ENCODE measurements around the gene ASXL2.
"Not testable (repeated sequence)": the region's sequence is repeated elsewhere in the genome, so short reads cannot be mapped to it uniquely, and the experiment has no call there.

ASXL2 gene

DNA sequence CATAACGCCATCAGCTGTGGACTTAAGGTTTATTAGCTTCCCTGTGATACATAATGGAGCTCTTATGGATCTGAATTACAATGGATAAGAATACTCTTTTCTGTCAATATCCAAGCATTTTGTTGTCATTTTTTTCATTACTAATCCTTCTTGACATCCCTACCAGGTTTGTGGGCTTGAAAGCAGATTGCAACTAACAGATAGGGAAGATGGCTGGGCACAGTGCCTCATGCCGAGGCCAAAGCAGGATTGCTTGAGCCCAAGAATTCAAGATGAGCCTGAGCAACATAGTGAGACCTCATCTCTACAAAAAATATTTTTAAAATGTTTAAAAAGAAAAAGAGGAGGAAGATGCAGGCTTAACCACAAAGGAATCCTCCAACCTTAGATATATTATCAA is 42.4 kb downstream of the ASXL2 start:
- TF ChIP-seq, protein P1, sequence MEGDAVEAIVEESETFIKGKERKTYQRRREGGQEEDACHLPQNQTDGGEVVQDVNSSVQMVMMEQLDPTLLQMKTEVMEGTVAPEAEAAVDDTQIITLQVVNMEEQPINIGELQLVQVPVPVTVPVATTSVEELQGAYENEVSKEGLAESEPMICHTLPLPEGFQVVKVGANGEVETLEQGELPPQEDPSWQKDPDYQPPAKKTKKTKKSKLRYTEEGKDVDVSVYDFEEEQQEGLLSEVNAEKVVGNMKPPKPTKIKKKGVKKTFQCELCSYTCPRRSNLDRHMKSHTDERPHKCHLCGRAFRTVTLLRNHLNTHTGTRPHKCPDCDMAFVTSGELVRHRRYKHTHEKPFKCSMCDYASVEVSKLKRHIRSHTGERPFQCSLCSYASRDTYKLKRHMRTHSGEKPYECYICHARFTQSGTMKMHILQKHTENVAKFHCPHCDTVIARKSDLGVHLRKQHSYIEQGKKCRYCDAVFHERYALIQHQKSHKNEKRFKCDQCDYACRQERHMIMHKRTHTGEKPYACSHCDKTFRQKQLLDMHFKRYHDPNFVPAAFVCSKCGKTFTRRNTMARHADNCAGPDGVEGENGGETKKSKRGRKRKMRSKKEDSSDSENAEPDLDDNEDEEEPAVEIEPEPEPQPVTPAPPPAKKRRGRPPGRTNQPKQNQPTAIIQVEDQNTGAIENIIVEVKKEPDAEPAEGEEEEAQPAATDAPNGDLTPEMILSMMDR (IDR thresholded peaks at IDR 0.05; ENCODE audit: borderline replicate concordance, insufficient read depth, low read depth, low read length) = no peak

DNA sequence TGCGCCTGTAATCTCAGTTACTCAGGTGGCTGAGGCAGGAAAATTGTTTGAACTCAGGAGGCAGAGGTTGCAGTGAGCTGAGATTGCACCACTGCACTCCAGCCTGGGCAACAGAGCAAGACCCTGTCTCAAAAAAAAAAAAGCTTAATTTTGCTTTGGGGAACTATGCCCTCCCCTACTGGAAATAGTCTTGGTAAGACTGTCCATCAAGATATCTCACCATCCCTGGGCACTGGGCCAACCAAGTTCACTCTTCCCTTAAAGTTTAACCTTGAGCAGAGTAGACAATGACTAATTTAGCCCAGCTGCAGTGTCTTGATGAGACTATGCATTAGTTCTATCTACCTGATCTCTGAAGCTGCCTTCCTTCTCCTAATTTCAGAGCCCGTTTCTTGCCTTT is 44.7 kb downstream of the ASXL2 start:
- H3K4me3 ChIP-seq (ENCODE audit: low read depth, low read length) = no peak overlapping the region
- TF ChIP-seq, protein P1 (IDR thresholded peaks at IDR 0.05; ENCODE audit: borderline replicate concordance, insufficient read depth, low read depth, low read length) = no peak

More for the DNA sequence above, 42.4 kb downstream of the ASXL2 start:
- no peak overlapping the region for H3K4me3 ChIP-seq (ENCODE audit: low read depth, low read length)

DNA sequence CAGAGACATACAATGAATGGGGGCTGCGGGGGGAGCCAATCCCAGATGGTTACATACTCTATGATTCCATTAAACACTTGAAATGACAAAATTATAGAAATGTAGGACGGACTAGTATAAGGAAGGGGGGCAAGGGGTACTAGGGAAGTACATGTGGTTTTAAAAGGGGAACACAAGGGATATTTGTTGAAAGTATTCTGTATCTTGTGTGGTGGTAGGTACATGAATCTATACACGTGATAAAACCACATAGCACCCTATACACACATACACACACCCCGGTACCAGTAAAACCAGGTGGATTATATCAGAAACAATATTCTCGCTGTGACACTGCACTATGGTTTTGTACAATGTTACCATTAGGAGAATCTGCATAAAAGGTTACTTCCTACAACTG is 45.4 kb downstream of the ASXL2 start:
- H3K4me3 ChIP-seq (ENCODE audit: low read depth, low read length) = no peak overlapping the region
- TF ChIP-seq, protein P1 (IDR thresholded peaks at IDR 0.05; ENCODE audit: borderline replicate concordance, insufficient read depth, low read depth, low read length) = no peak

DNA sequence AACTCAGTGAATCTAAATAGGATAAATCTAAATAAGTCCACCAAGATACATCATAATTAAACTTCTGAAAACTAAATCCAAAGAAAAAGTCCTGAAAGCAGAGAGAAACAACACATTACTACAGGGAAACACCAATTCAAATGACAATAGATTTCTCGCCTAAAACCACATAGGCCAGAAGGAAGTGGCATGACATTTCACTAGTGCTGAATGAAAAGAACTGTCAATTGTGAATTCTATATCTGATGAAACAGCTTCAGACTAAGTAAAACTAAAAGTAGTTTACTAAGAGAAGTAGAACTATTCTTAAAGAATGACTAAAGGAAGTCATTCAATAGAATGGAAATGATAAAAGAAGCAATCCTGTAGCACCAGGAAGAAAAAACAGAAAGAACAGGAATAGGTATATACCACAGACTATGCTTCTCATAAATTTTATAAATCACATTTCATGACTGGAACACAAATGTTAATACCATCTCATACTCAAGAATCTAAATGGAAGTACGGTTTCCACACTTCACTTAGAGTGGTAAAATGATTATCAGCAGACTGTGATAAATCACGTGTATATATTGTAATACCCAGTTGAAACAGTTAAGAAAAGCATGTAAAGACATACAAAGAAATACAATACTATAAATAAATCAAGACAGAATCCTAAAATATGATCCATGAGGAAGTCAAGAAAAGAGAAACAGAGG is 46.4 kb downstream of the ASXL2 start:
- H3K4me3 ChIP-seq (ENCODE audit: low read depth, low read length) = no peak overlapping the region
- TF ChIP-seq, protein P1 (IDR thresholded peaks at IDR 0.05; ENCODE audit: borderline replicate concordance, insufficient read depth, low read depth, low read length) = no peak

DNA sequence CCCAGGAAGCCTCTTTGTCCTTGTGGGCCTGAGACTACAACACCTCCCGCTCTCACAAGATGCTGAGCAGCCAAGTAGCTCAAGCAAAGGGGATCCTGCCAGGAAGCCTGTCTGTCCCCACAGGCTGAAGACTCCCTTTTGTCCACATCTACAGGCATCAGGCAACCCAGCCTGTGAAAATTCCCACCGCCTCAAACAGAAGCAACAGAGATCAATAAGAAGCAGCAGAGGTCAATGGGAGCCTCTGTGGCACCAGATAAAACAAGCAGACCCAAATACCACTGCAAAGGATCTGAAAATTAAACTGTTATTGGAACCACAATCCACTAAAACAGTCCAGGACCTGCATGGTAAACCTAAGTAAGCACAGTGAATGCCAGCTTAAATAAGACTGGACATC is 48.5 kb downstream of the ASXL2 start:
- TF ChIP-seq, protein P1 (IDR thresholded peaks at IDR 0.05; ENCODE audit: borderline replicate concordance, insufficient read depth, low read depth, low read length) = no peak
- H3K4me3 ChIP-seq (ENCODE audit: low read depth, low read length) = no peak overlapping the region

DNA sequence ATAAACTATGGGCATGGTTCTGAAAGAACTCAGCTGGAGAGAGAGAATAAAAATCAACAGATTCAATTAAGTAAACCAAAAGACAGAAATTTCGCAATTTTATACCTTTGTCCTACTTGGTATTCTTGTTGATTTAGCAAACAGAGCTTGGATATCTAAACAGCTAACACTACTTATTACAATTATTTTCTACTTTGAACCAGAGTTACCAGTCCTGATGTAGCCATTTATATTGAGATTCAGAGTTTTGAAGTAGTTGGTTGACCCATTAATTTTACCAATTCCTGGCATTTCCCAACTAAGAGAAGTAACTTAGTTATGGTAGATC is 48.9 kb downstream of the ASXL2 start:
- TF ChIP-seq, protein P1 (IDR thresholded peaks at IDR 0.05; ENCODE audit: borderline replicate concordance, insufficient read depth, low read depth, low read length) = no peak
- no peak overlapping the region for H3K4me3 ChIP-seq (ENCODE audit: low read depth, low read length)

DNA sequence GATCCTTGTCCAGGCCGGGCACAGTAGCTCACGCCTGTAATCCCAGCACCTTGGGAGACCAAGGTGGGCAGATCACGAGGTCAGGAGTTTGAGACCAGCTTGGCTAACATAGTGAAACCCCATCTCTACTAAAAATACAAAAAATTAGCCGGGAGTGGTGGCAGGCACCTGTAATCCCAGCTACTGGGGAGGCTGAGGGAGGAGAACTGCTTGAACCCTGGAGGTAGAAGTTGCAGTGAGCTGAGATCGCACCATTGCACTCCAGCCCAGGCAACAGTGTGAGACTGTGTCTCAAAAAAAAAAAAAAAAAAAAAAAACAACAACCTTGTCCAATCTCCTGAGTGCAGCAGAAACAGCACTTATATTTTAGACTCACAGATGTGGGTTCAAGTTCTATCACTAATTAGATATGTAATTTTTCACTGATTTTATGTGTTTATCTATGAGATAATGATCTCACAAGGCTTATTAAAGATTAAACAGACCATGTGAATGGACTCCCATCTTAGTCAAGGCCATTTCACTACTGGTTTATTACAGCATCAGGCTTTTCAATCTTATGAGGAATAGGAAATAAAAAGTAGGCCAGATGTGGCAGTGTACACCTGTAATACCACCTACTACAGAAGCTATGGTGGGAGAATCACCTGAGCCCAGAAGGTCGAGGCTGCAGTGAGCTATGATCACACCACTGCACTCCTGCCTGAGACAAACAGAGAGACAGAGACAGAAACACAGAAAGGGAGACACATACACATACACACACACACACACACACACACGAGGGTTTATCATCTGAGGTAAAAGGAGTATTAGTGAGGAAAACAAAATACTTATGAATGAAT is 49.5 kb downstream of the ASXL2 start:
- H3K4me3 ChIP-seq (ENCODE audit: low read depth, low read length) = not testable (repeated sequence)
